GM18868 (cell line): ENCODE measurements around the gene LIAS.

Experiments used
- ATAC-seq: cut with Tn5 transposase; IDR thresholded peaks from one replicate; pipeline ENCODE4 v1.9.1; 2021; ENCODE audit warnings: mild to moderate bottlenecking, moderate library complexity; ENCODE audit not compliant: unreplicated experiment

Gene LIAS

GRCh38 chr4:39528061-39528465 is 69.2 kb downstream of the LIAS start:
- no peak for ATAC-seq
